Endothelial cell of hepatic sinusoid (primary cell): Measurements from ENCODE around the gene UQCC3.

Source experiments
- in situ Hi-C: cut with HindIII; loops from 2 replicates; pipeline ENCODE4 v1.10.0; 2017; ENCODE audit warnings: low sequenced_read_pairs

UQCC3 gene

DNA sequence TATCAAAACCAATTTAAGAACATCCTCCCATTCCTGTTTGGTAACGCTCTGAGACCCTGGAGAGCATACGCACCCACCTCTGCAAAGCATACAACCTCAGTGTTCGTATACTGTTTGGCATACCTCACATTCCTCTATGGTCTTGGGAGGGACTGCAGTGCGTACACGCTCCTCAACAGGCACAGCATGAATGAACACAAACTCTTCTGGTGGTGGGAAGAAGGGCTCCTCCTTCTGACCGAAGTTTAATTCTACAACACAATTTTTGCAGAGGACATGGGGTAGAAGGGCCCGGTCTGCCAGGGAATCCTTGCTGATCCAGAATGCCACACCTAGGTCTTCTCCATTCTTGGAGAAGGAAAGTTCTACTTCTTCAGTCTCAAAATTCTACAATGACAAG is 50.5 kb downstream of the UQCC3 start:
- in situ Hi-C loops: no loop called here
